Smooth muscle cell (in vitro differentiated cells): Measurements from ENCODE around the gene AMELX. TPM values are rescaled to one million over a fixed set of nuclear protein-coding genes. Genes with fewer than 3 reads are reported as not detected.

Source experiments
- DNase-seq: peaks from one replicate; lab custom pipeline; 2025; ENCODE audit not compliant: unreplicated experiment; lab: John Stamatoyannopoulos, UW
- H2AFZ ChIP-seq: fragments of 200-600 bp; sonication (generic); 2 replicates; pipeline ENCODE4 v1.6.0; 2016; ENCODE audit warnings: antibody characterized with exemption, low read depth, mild to moderate bottlenecking
- H3F3A ChIP-seq: fragments of 200-600 bp; sonication (generic); 2 replicates; pipeline ENCODE4 v1.6.0; 2017; ENCODE audit warnings: antibody characterized with exemption, low read depth
- H3K27ac ChIP-seq: fragments of 200-600 bp; sonication (generic); 2 replicates; pipeline ENCODE4 v1.5.1; 2016; ENCODE audit warnings: low read depth, mild to moderate bottlenecking
- H3K27me3 ChIP-seq: fragments of 200-600 bp; sonication (generic); 2 replicates; pipeline ENCODE4 v1.6.1; 2016; ENCODE audit warnings: low read depth, mild to moderate bottlenecking
- H3K36me3 ChIP-seq: fragments of 200-600 bp; sonication (generic); 2 replicates; pipeline ENCODE4 v1.5.1; 2016; ENCODE audit warnings: low read depth
- H3K4me1 ChIP-seq: fragments of 200-600 bp; sonication (generic); 2 replicates; pipeline ENCODE4 v1.5.1; 2016; ENCODE audit warnings: low read depth
- H3K4me2 ChIP-seq: fragments of 200-600 bp; sonication (generic); 2 replicates; pipeline ENCODE4 v1.6.0; 2016; ENCODE audit warnings: mild to moderate bottlenecking
- H3K4me3 ChIP-seq: fragments of 200-600 bp; sonication (generic); 2 replicates; pipeline ENCODE4 v1.5.1; 2016; ENCODE audit warnings: mild to moderate bottlenecking
- H3K79me2 ChIP-seq: fragments of 200-600 bp; sonication (generic); 2 replicates; pipeline ENCODE4 v1.6.0; 2016; ENCODE audit warnings: low read depth, mild to moderate bottlenecking
- H3K9ac ChIP-seq: fragments of 200-600 bp; sonication (generic); 2 replicates; pipeline ENCODE4 v1.6.0; 2016; ENCODE audit warnings: low read depth
- H3K9me3 ChIP-seq: fragments of 200-600 bp; sonication (generic); replicated peaks from 2 replicates; pipeline ENCODE4 v1.5.1; 2016; ENCODE audit warnings: low read depth
- H4K20me1 ChIP-seq: fragments of 200-600 bp; sonication (generic); 2 replicates; pipeline ENCODE4 v1.6.0; 2016; ENCODE audit warnings: low read depth
- CTCF ChIP-seq: fragments of 200-600 bp; sonication (generic); IDR thresholded peaks from 2 replicates; pipeline ENCODE4 v1.5.1; 2017; ENCODE audit warnings: borderline replicate concordance, mild to moderate bottlenecking, antibody characterized with exemption; ENCODE audit not compliant: insufficient read depth, poor library complexity, severe bottlenecking
- WGBS: methylation state at CpG from one replicate; pipeline ENCODE4 v1.1.7; 2016; ENCODE audit warnings: low lambda C conversion rate; 5-methylcytosine and 5-hydroxymethylcytosine counted together
- polyA plus RNA-seq: library from polyadenylated mRNA; unstranded; fragments of >200 nt; fragmentation: Nextera tagmentation; extraction: Ambion mirVana; gene quantifications from 2 replicates; pipeline ENCODE4 v1.2.1, GENCODE V29; 2016
- total RNA-seq: library from RNA; depleted of rRNA; stranded (reverse); fragments of >200 nt; gene quantifications from 2 replicates; pipeline ENCODE4 v1.2.3, GENCODE V29; 2014

The AMELX gene
- total and polyA plus RNA-seq, 2 experiments from 2014 or later, result not detected

GRCh38 chrX:11269996-11270395, 23.2 kb upstream of the AMELX start:
- Histone ChIP-seq H2AFZ (no peak overlapping the region), H3K4me2 (no peak overlapping the region), H3K9me3 (no peaks in the 10 kb centered on the region), H3F3A (no peaks in the 10 kb centered on the region), H3K27me3 (no peaks in the 10 kb centered on the region), H3K79me2 (no peaks in the 10 kb centered on the region), H3K4me3 (no peak overlapping the region), H4K20me1 (no peaks in the 10 kb centered on the region), H3K9ac (no peak overlapping the region), H3K36me3 (no peaks in the 10 kb centered on the region), H3K27ac (no peak overlapping the region), H3K4me1 (no peaks in the 10 kb centered on the region)
- no peak for DNase-seq
- no peak for TF ChIP-seq CTCF
- 61% methylated on average over 3 of the region's 3 CpGs for WGBS

- no peak for DNase-seq
- Histone ChIP-seq H3F3A (no peaks in the 10 kb centered on the region), H3K9me3 (no peaks in the 10 kb centered on the region), H3K27me3 (no peaks in the 10 kb centered on the region), H2AFZ (no peak overlapping the region), H3K4me1 (no peaks in the 10 kb centered on the region), H3K36me3 (no peaks in the 10 kb centered on the region), H3K9ac (no peak overlapping the region), H4K20me1 (no peaks in the 10 kb centered on the region), H3K27ac (no peak overlapping the region), H3K4me2 (no peak overlapping the region), H3K79me2 (no peaks in the 10 kb centered on the region), H3K4me3 (no peak overlapping the region)
- 76% methylated on average over 2 of the region's 2 CpGs for WGBS
- no peak for TF ChIP-seq CTCF
These were observed 20.9 kb upstream of the AMELX start for GRCh38 chrX:11272290-11272689.

- Histone ChIP-seq H3K9ac (no peak overlapping the region), H2AFZ (no peak overlapping the region)
- WGBS, result 72% methylated on average over 5 of the region's 5 CpGs
These were observed 20.4 kb upstream of the AMELX start for GRCh38 chrX:11272863-11273262.

More at GRCh38 chrX:11272863-11273262, 20.4 kb upstream of the AMELX start:
- no peaks in the 10 kb centered on the region for H4K20me1 ChIP-seq
- H3K79me2 ChIP-seq, result no peaks in the 10 kb centered on the region
- H3F3A ChIP-seq, result no peaks in the 10 kb centered on the region
- H3K4me1 ChIP-seq, result no peaks in the 10 kb centered on the region
- H3K27ac ChIP-seq, result no peak overlapping the region
- H3K27me3 ChIP-seq, result no peaks in the 10 kb centered on the region
- no peak for TF ChIP-seq CTCF
- no peak for DNase-seq
- no peaks in the 10 kb centered on the region for H3K36me3 ChIP-seq
- H3K4me2 ChIP-seq, result no peak overlapping the region
- H3K4me3 ChIP-seq, result no peak overlapping the region
- H3K9me3 ChIP-seq, result no peaks in the 10 kb centered on the region
